NCI-H2196 (cell line): Measurements from ENCODE around the gene ZMAT3.
A peak's percentile ranks its signal among the peaks of the same experiment; 100 is the strongest.

ENCODE experiments used
- DNase-seq: peaks from one replicate; lab custom pipeline; 2025; ENCODE audit not compliant: unreplicated experiment; lab: John Stamatoyannopoulos, UW

Gene ZMAT3

DNA sequence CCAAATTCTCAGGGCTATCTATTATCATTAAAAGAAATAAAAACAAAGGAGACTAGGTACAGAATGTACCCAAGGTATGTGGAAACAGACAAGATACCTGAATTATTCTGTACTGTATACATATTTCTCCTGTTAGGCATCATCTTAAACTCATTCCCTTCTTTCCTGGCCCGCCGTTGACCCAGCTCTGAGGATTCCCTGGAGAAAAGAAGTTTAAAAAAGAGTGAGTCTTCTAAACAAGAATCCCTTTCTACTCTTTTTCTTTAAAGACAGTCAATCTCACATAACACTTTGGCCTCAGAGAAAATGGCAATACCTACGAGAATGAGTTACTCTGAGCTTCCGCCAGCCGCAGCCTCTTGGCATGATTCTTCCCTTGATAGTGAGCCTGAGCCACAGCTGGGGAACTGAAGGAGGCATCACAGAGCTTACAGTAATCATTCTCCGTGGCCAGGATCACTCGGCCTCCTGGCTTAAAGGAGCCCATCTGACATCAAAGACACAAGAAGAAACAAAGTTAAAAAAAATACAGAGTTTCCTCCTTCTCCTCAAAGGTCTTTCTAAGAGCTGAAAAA lies 44.2 kb downstream of the ZMAT3 start:
- DNase-seq: no peak

DNA sequence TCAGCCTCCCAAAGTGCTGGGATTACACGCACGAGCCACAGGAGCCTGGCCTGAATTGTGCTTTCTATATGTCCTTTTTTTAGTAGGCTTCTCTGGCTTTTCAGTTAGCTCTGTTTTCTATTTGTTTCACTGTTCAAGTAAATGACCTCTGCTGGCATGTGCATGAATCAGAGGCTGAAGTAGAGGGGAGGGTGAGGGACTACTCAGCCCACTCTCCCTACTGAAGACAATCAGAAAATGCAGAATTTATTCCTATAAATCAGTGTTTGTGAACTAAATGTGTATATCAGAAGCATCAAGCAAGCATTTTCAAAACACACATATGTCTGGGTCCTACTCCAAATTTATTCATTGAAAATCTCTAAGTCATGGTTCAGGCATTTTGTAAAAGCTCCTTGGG lies 45.0 kb downstream of the ZMAT3 start:
- no peak for DNase-seq

DNA sequence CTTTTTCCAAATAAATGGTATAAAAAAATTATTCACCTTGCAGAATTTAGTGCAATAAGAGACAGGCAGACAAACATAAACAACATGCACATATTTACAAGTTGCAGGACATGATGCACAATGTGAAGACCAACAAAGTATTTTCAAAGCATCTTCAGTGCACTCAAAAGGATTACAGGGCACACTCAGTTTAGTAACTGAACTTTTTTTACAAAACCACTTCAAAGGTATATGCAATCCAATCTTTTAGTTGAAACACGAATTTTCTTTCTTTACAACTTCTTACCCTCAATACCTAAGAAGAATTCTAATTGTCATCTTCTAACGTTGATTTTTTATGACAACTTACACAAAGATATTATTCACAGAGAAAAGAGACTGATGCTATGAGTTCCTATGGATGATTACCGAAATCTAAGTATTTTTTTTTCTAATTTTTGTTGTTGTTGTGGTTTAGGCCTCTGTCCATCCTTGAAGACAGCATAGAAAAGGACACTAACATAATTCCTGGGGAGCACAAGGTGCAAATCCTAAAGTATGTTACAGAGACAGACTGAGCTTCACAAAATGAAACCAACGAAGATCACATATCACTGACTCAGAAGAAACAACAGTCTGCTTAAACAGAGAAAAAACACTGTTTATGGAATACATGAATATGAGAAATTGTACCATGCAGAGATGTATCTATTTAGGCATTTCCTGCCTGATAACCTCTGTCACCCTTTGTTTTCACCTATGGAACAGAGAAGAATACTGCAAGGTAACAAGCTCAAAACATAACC lies 50.3 kb downstream of the ZMAT3 start:
- DNase-seq: no peak

DNA sequence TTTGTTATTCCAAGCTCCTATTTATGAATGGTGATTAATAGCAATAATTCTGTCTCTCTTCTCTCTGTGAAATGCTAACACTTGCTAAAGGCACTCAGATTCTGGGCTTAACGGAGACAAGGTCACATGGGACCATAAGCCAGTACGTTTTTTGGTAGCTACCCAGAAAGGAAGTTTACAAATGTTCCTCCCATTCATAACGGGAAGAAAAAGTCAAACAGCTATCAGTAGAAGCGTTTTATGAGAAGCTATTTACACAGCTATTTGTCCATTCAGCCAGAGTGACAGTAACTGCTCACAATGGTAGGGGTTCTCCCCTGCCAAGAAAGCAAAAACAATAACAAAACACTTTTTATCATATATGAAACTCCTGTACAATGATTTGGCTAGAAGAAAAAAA lies 51.5 kb downstream of the ZMAT3 start:
- peak; percentile 25 for DNase-seq

DNA sequence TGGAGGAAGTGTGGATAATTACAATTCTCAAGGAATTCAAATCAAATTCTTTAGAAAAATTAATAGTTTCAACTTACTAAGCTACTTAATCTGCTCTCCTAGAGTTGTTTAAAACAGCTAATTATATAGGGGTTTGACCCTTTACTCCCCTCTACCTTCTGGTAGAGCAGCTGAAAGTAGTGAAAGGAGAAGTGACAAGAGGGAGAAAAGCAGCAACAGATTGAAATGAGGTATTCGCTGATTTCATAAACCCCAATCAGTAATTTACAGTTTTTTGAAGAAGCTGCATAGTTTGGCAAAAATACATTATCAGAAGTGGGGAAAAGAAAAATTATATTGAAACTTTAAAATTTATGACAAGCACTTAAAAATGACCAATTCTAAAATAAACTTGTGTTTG lies 52.8 kb downstream of the ZMAT3 start:
- DNase-seq: no peak

DNA sequence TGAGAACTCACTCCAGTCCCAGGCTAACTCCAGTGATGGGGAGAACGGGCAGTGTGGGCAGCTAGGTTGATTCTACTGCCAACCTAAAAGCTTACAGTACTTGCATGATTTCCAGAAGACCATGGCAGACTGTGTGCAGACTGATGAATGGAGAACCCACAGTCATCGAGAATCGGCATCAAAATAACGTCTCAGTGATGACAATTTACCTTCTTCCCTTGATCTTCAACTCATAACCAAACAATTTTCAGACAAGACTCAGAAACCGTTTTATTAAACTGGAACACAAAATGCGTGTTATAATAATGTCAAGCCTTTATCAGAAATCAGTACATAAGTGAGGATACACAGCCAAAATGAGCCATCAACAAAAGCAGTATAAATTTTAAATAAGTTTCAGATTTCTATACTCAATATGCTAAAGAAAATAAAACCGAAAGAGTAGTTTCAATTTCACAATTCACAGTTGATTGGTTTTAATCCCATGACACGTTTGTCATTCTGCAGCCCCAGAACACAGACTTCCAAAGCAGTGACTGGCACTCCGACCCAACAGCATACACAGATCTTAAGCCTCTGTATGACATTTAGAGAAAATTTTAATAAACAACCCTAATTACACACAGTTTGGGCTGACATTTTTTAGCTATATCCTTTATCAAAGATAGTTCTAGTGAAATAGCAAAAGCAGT lies 54.5 kb downstream of the ZMAT3 start:
- DNase-seq: no peak

DNA sequence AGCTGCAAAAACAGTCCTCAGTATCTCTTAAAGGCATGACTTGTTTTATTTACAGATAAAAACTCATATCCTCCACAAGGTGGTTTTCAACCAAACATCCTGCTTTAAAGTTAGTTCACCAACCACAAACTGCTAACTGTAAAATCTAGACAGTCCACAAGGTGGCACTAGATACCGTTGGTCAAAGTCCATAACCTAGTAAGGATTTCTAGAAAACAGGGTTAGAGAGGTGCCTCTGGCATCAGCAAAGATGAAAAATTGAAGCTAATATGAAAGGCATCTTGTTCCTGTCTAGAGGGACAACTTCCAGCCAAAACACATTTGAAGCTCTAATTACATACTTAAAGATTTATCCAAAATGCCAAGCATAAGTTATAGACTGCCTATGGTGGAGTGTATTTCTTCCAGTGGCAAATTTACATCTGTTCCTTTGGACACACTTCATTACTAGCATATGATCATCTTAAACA lies 56.0 kb downstream of the ZMAT3 start:
- peak; percentile 89 for DNase-seq

DNA sequence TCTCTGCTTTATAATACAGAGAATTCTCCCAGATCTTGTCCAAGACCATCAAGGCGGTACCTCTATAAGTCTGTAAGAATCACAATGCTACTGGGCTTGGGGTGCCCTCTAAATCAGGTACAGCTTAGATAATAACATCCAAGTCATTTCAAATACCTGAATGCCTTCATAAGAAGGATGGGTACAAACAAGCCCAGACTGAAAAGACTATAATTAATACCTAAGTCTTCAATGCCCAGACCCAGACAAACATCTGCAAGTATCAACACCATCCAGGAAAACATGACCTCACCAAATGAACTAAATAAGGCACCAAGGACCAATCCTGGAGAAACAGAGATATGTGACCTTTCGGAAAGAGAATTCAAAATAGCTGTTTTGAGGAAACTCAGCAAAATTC lies 65.9 kb downstream of the ZMAT3 start:
- DNase-seq: no peak

DNA sequence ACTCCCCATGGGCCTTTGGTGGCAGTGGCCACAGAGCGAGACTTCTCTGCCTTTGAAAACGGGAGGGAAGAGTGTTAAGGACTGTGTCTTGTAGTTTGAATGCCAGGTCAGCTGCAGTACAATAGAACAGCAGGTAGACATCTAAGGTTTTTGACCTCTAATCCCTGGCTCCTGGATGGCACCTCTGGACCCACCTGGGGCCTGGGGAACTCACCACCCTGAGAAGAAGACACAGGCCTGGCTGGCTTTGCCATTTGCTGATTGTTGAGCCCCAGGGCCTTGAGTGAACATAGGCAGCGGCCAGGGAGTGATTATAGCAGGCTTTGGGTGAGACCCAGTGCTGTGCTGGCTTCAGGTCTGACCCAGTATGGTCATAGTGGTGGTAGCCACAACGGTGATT lies 66.4 kb downstream of the ZMAT3 start:
- no peak for DNase-seq

DNA sequence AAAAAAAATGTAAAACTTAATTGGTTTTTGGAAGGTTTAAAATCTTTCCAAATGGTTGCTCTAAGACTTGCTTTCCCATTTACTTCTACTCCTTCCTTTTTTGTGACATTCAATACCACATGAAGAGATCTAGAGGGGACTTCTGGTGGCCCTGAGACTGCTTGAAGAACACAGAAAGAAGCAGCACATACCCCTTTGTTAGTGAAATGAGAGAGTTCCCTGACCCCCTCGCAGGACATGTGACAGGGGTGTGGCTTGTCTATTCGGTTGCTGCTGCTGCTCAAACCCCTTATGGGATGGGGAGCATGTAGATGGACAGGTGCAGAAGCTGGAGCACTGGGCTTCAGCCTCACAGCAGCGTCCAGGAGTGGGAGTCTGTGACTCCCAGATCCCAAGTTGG lies 71.0 kb downstream of the ZMAT3 start:
- DNase-seq: no peak

DNA sequence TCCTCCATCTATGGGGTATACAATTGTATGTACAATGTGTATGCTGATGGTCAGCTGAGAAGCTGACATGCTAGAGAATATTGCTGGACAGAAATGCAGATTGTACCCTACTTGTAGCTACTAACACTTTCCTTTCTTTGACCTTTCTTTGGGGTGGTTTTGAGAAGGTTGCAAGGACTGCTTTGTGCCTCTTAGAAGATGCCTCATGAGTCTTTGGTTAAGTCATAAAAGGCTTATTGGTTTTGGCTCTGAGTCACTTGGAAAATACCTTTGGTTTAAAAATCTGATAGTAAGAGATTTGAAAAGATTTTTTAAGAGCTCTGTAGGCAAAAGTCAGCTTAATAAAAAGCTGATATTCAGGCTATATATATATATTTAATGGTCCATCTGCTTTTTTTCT lies 71.5 kb downstream of the ZMAT3 start:
- no peak for DNase-seq

DNA sequence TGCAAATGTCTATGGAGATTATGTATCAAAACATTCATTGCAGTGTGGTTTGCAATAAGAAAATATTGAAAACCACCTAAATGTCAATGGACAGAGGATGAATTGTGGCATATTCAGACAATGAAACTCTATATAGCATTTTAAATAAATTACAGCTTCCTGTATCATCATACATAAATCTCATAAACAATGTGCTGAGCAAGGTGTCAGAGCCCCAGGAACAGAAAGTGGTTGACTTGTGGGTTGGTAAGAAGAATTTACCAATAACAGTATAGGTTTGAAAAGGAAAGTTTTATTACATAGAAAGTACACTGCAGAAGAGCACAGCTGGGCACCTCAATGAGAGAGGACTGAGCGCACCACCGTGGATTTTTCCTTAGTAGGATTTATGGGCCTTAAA lies 75.2 kb downstream of the ZMAT3 start:
- no peak for DNase-seq

DNA sequence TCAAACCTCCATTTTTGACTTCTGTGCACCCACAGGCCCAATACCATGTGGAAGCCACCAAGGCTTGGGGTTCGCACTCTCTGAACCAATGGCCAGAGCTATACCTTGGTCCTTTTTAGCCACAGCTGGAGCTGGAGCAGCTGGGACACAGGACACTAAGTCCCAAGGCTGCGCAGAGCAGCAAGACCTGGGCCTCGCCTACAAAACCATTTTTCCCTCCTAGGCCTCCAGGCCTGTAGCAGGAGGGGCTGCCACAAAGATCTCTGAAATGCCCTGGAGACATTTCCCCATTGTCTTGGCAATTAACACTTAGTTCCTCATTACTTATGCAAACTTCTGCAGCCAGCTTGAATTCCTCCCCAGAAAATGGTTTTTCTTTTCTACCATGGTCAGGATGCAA lies 81.3 kb downstream of the ZMAT3 start:
- DNase-seq: no peak

DNA sequence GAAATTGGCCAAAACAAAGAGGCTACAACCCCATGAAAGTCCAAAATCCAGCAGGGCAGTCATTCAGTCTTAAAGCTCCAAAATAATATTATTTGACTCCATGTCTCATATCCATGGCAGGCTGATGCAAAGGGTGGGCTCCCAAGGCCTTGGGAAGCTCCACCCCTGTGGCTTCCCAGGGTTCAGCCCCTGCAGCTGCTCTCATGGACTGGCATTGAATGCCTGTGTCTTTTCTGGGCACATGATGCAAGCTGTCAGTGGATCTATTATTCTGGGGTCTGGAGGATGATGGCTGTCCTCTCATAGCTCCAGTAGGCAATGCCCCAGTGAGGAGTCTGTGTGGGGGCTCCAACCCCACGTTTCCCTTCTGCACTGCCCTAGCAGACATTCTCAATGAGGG lies 81.8 kb downstream of the ZMAT3 start:
- DNase-seq: no peak

DNA sequence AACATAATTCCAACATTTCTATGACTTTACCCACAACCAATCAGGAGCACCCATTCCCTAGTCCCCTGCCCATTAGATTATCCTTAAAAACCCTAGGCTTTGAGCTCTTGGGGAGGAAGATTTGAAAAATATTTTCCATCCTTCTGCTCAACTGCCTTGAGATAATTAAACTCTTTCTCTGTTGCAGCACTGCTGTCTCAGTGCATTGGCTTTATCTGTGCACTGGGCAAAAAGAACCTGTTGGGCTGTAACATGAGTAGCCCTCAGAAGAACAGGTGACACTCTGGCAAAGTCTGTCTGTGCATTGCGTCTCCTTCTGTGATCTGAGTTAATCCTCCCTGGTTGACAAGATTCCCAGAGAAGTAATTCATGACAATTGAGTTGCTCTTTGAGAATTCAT lies 83.9 kb downstream of the ZMAT3 start:
- no peak for DNase-seq

DNA sequence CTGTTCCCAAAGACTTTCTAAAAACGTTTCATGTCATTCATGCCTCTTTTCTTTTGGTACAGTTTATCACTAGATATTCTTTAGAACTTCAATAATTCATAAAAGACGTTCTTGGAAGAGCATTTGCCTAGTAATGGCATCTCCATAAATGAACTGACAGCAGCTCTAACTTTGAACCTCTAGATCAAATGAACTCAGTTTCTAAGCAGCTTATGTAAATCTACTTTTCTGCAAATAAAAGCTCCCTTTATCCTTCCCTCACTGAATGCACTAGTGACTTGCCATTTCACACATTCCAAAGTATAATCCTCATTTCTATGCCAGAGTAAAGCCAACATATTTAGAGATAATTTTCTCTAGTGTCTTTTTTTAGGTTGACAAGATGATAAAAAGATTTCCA lies 85.2 kb downstream of the ZMAT3 start:
- DNase-seq: no peak

DNA sequence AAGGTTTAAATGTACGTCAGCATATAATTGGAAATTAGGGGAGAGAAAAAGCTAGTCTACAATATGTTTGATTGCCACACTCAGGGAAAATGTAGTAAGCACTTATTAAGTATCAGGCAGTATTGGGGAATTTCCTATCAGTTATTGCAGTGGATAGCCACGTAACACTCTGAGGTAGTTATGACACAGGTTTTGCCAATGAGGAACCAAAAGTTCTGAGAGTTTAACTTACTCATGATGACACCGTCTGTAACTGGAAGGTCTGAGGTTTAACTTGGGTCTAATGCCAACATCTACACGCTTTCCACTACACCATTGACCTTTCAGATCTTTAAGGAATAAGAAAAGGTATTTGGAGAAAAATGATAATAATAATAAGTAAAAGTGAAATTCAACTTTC lies 89.5 kb downstream of the ZMAT3 start:
- DNase-seq: no peak

DNA sequence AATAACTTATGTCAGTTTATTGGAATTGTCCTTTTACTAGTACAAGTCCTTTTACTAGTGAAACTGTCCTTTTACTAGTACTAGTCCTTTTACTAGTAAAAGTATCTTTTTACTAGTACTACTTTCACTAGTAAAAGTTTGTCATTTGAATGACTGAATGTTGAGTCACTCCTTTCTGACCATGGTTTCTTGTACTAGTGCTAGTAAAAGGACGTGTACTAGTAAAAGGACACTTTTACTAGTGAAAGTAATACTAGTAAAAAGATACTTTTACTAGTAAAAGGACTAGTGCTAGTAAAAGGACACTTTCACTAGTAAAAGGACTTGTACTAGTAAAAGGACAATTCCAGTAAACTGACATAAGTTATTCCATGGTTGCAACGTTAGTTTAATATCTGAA lies 96.3 kb downstream of the ZMAT3 start:
- no peak for DNase-seq

DNA sequence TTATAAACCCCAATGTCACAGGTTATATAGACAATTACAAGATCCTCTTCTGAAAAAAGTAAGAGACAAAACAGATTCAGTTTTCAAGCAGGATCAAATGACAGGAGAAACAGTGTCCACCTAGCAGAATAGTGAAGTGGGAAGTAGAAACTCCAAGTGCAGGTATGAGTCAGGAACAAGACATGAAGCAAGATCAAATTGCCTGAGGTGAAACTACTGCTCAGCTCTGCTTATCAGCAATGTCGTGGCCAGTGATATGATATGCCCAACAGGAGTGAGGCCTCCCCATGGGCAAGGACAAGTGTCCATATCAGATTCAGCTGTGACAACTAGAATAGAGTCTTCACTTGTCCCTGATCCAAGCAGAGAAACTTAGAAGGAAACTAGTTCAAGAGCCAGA lies 100.0 kb downstream of the ZMAT3 start:
- peak; percentile 19 for DNase-seq

DNA sequence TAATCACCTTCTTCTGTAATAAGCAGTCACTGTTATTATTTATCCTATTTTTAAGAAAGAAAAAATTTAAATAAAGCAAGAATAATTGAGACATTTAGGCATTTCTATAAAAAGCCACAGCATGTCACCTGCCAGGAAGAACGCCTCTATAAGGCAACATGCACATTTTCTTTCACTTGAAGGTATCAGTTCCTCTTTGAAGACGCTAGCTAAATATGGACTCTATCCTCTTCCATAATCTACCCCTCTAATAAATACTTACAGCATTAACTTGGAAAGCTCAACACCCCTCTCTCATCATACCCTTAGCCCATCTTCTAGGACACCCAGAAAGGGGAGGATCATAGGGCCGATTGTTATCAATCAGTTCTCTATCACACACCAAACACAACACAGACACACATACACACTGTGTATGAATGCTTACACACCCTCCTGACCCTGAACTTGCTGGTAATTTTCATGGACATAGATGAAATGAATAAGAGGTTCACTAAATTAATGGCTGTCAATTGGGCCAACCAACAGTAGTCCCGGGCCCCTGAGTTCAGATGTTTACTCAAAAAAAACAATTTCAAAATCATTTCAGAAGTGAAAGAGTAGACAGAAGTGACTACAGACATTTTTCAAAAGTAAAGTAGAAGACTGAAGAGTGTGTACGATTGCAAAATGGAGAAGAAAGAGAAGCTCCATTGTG lies 102.5 kb downstream of the ZMAT3 start:
- DNase-seq: no peak
